Stomach (tissue), 9 donors: ENCODE results near the gene MRPL53. TPM values are rescaled to one million over a fixed set of nuclear protein-coding genes. Genes with fewer than 3 reads are reported as not detected.

ENCODE experiments used
- DNase-seq, 2 donors: peaks; one replicate each; pipeline versions ENCODE4 v3.0.0 to v3.0.0-alpha.2; 2013 to 2019
- H3K27ac ChIP-seq, 5 donors: fragments of 200-600 bp in 4 of 5; sonication (generic) in 4 of 5; one replicate each; pipeline ENCODE4 v1.5.1; 2013 to 2019; ENCODE audit warnings: mild to moderate bottlenecking in 1 of 5, moderate library complexity in 1 of 5
- H3K27me3 ChIP-seq, 3 donors: fragments of 200-600 bp; sonication (generic); one replicate each; pipeline ENCODE4 v1.5.1; 2017 to 2019; ENCODE audit warnings: mixed run types in 1 of 3
- H3K36me3 ChIP-seq, 4 donors: fragments of 200-600 bp; sonication (generic); 1 replicate in 3 of 4; 2 replicates in 1 of 4; pipeline ENCODE4 v1.5.1; 2016 to 2019
- H3K4me1 ChIP-seq, 4 donors: fragments of 200-600 bp; sonication (generic); one replicate each; pipeline ENCODE4 v1.5.1; 2016 to 2019
- H3K4me3 ChIP-seq, 4 donors: fragments of 200-600 bp; sonication (generic) in 3 of 4; one replicate each; pipeline ENCODE4 v1.5.1; 2016 to 2019; ENCODE audit warnings: mild to moderate bottlenecking in 1 of 4
- H3K9me3 ChIP-seq, 4 donors: fragments of 200-600 bp; sonication (generic); one replicate each; pipeline ENCODE4 v1.5.1; 2016 to 2019
- CTCF ChIP-seq, 7 experiments: fragments of 450-650 bp in 4 of 7; fragments of 200-600 bp in 3 of 7; sonication (generic) in 3 of 7; IDR thresholded peaks; one replicate each; pipeline ENCODE4 v1.5.1; 2016 to 2019; ENCODE audit warnings: antibody characterized with exemption in 7 of 7, control low read depth in 2 of 7, mild to moderate bottlenecking in 1 of 7
- EP300 ChIP-seq: sonication (generic); formaldehyde crosslinking; IDR thresholded peaks from one replicate; pipeline ENCODE4 v1.6.1; 2017; ENCODE audit warnings: antibody characterized with exemption
- POLR2A ChIP-seq, 4 donors: fragments of 450-650 bp; IDR thresholded peaks; one replicate each; pipeline ENCODE4 v1.6.1; 2016; ENCODE audit warnings: antibody characterized with exemption in 4 of 4, control low read depth in 2 of 4, mild to moderate bottlenecking in 1 of 4, moderate library complexity in 1 of 4
- POLR2AphosphoS5 ChIP-seq, 3 donors: sonication (generic); formaldehyde crosslinking; IDR thresholded peaks; one replicate each; pipeline ENCODE4 v1.6.1; 2016; ENCODE audit warnings: antibody characterized with exemption in 3 of 3
- WGBS, 5 donors: extraction: QIAGEN DNeasy Blood & Tissue Kit in 3 of 5; methylation state at CpG; one replicate each; pipeline versions ENCODE4 v1.1.5 to v1.1.7; 2013 to 2018; 5-methylcytosine and 5-hydroxymethylcytosine counted together
- intact Hi-C: fragments of 100-400 bp; cut with DNase I; formaldehyde crosslinking; loops from one replicate; pipeline ENCODE4 v1.15.1; 2023; ENCODE audit warnings: low total_unique reads
- polyA plus RNA-seq, 3 donors: library from polyadenylated mRNA; stranded (reverse); fragments of 200-250 nt; gene quantifications; one replicate each; pipeline ENCODE4 v1.2.3, GENCODE V29; 2013
- total RNA-seq, 5 donors: library from RNA; depleted of rRNA; stranded (reverse); fragments of >200 nt; gene quantifications; one replicate each; pipeline versions ENCODE4 v1.1.0 to v1.2.3, GENCODE V29; 2014 to 2016
- donor health status: healthy with polysubstance abuse.
- donor health status: Bipolar disorder and iron deficiency.
- donor health status: healthy.

The MRPL53 gene
- total and polyA plus RNA-seq, 8 donors = 4.6 to 335 (median 81.3) TPM

- H3K27ac ChIP-seq = no peak within 1 kb of the TSS
- TF ChIP-seq POLR2AphosphoS5 (IDR thresholded peaks at IDR 0.05) (no peak), POLR2A (IDR thresholded peaks at IDR 0.05) (no peak), EP300 (no peak)
- H3K36me3 ChIP-seq = no peaks in the 10 kb centered on the region
- H3K4me3 ChIP-seq = peak within 1 kb of the TSS in 3 of 4 donors; percentile 16 to 55 (median 18)
- intact Hi-C loops = no loop called here
- no peaks in the 10 kb centered on the region for H3K9me3 ChIP-seq
- WGBS, 5 donors = 3 to 8% (median 4%) methylated on average over 35 to 82 of the region's 82 CpGs
- peaks cover 32 to 39% (median 35%) of the 10 kb centered on the region in 4 donors for H3K4me1 ChIP-seq
- no peak for DNase-seq
- H3K27me3 ChIP-seq = peaks cover 38 to 100% (median 90%) of the 10 kb centered on the region in 3 donors
Observed at GRCh38 chr2:74514368-74515270, 42.1 kb upstream of the MRPL53 start, which contains the start of gene TLX2. Gene TLX2 (plus strand): TSS chr2:74514450. CDS start chr2:74514807, 357 bp downstream.

GRCh38 chr2:74513605-74514367 lies 41.3 kb upstream of the MRPL53 start:
- Histone ChIP-seq H3K9me3 (no peaks in the 10 kb centered on the region), H3K4me1 (peaks cover 32 to 39% (median 35%) of the 10 kb centered on the region in 4 donors), H3K36me3 (no peaks in the 10 kb centered on the region), H3K4me3 (peak overlapping the region in 2 of 4 donors; percentile 18 to 55), H3K27me3 (peaks cover 38 to 93% (median 82%) of the 10 kb centered on the region in 3 donors), H3K27ac (no peak overlapping the region)
- 4 to 10% (median 9%) methylated on average over 45 to 50 of the region's 52 CpGs for WGBS, 5 donors
- intact Hi-C loops = no loop called here
- TF ChIP-seq EP300 (no peak), POLR2AphosphoS5 (IDR thresholded peaks at IDR 0.05) (peak in 1 of 3 donors; percentile 54), POLR2A (IDR thresholded peaks at IDR 0.05) (no peak)
- DNase-seq = peak in 1 of 2 donors; percentile 50

DNA sequence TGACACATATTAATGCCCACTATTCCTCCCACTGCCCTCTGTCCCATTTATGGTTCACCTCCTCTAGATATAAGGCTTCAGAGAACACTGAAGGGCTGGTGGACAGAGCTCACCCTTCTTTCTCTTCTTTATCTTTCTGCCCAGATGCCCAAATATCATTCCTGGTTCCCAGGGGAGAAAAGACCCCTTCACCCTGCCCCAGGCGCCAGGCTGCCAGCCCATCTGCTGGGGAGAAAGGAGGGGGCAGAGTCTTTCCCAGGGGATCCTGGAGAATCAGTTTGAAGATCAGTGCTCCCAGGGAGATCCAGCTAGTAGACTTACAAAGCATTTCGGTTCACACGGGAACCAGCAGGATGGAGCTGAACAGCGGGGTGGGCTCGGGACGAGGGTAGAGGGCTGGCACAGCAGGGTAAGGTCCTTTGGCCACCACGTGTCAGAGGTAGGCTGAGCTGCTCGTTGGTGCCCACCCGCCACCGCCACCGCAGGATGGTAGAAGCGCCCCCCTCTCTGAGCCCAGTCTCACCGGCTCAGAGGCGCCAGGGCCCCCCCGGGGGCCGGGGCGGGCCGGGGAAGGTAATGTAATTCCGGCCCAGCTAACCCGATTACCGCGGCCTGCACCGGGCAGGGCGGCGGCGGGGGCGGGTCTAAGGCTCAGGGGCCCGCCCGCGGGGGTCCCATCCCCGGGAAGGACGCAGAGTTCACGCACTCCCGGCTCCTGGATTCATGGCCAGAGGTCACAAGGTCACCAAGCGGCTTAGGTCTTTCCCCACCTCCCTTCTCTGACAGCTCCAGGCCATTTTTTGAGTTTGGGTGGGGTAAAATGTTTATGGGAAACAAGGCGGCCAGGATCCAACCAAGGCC lies 40.5 kb upstream of the MRPL53 start:
- no peak for TF ChIP-seq POLR2A (IDR thresholded peaks at IDR 0.05)
- TF ChIP-seq POLR2AphosphoS5 (IDR thresholded peaks at IDR 0.05) = no peak
- TF ChIP-seq EP300 = no peak
- TF ChIP-seq CTCF (IDR thresholded peaks at IDR 0.05) = no peak
- WGBS, 5 donors = 10 to 19% (median 12%) methylated on average over 14 to 36 of the region's 36 CpGs
- H3K36me3 ChIP-seq = no peaks in the 10 kb centered on the region
- no peaks in the 10 kb centered on the region for H3K9me3 ChIP-seq
- DNase-seq = peak in 1 of 2 donors; percentile 43
- H3K4me3 ChIP-seq = no peak overlapping the region
- H3K27me3 ChIP-seq = peaks cover 38 to 91% (median 73%) of the 10 kb centered on the region in 3 donors
- intact Hi-C loops = no loop called here
- no peak overlapping the region for H3K27ac ChIP-seq
- H3K4me1 ChIP-seq = peaks cover 37 to 45% (median 42%) of the 10 kb centered on the region in 4 donors

DNA sequence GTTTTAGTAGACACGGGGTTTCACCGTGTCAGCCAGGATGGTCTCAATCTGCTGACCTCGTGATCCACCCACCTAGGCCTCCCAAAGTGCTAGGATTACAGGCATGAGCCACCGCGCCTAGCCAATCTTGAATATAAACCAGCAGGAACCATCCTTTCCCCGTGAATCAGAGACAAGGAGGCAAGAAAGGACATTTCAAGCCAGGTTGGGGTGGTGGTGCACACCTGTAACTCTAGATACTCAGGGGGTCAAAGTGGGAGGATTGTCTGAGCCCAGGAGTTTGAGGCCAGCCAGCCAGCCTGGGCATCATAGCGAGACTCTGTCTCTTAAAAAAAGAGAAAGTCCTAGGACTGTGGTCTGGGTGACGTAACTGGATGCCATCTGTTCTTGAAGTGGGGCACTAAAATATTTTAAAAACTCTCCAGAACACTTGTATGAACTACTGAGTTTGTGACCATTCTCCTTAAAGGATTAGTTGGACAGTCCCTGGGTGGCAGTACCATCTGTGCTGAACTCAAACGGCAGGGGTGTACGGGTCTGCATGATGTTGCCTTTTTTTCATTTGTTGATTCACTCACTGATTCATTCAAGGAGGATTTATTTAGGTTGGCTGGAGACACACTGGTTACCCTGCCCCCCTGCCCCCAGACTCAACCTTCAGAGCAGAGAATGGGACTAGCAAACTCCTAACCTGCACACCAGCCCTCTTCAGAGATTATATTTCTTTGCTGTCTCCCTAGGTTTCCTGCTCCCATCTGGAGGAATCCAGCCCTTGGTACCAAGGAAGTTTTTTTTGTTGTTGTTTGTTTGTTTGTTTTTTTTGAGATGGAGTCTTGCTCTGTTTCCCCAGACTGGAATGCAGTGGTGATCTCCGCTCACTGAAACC lies 38.9 kb upstream of the MRPL53 start:
- Histone ChIP-seq H3K36me3 (peaks cover 0 to 1% (median 0%) of the 10 kb centered on the region in 4 donors), H3K27me3 (peaks cover 38 to 75% (median 57%) of the 10 kb centered on the region in 3 donors), H3K27ac (no peak overlapping the region), H3K4me1 (peaks cover 43 to 52% (median 48%) of the 10 kb centered on the region in 4 donors), H3K9me3 (no peaks in the 10 kb centered on the region), H3K4me3 (no peak overlapping the region)
- no peak for TF ChIP-seq POLR2A (IDR thresholded peaks at IDR 0.05)
- TF ChIP-seq POLR2AphosphoS5 (IDR thresholded peaks at IDR 0.05) = no peak
- no peak for TF ChIP-seq CTCF (IDR thresholded peaks at IDR 0.05)
- no peak for TF ChIP-seq EP300
- intact Hi-C loops = no loop called here
- DNase-seq = no peak
- 30 to 47% (median 34%) methylated on average over 11 of the region's 11 CpGs for WGBS, 5 donors
